IPS-11a (cell line): Measurements from ENCODE around the gene PECR.
"Not testable (repeated sequence)": the region's sequence is repeated elsewhere in the genome, so short reads cannot be mapped to it uniquely, and the experiment has no call there.

Source experiments
- H3K4me3 ChIP-seq: one replicate; pipeline ENCODE4 v1.5.1; 2013; ENCODE audit warnings: low read depth, low read length, control low read depth

PECR gene

DNA sequence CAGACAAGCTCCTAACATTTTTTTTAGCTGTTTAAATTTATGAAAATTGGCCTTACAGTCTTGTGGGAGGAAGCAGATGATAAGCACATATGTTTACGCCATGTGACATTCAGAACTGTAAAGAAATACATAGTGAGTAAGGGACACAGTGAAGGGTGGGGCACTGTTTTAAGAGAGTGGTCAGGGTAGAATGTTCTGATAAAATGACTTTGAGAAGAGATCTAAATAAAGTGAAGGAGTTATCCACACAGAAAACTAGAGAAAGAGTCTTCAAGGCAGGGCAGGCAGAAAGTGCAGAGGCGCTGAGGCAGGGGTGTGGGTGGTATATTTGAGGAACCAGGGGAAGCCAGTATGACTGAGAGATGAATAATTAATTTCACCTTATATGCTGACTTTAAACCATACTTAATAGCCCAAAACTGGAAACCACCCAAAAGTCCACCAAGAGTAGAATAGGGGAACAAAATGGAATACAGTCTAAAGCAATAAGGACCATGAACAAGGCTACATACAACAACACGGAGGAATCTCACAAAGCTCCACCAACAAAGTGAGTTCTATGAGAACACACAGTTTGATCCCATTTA lies 76.8 kb downstream of the PECR start:
- no peak overlapping the region for H3K4me3 ChIP-seq

DNA sequence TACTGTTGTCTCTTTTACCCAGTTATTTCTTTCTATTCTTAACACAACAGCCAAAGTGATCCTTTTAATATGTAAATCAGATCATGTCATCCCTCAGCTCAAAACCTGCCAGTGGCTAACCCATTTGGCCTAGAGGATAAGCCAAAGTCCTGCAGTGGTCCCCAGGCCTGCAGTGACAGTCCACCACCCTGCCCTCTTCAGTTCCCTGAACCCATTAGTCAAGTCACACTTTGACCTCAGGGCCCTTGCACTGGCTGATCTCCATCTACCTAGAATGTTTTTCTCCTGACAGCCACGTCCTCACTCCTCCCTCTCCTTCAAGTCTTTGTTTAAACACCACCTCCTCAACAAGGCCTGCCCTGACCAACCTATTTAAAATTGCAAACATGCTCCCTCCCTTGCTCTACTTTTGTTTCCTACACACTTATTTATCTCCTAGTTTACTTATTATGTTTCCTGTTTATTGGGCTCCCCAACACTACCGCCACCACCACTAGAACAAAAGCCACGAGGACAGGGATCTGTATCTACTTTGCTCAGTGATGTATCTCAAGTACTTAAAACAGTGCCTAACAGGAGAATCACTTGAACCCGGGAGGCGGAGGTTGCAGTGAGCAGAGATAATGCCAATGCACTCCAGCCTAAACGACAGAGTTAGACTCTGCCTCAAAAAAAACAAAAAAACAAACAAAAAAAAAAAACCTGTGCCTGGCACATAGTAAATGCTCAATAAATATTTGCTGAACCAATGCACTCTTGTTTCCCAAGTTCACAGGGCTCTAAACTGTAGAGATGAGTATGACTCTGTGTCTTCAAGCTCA lies 77.5 kb downstream of the PECR start:
- H3K4me3 ChIP-seq = no peak overlapping the region

DNA sequence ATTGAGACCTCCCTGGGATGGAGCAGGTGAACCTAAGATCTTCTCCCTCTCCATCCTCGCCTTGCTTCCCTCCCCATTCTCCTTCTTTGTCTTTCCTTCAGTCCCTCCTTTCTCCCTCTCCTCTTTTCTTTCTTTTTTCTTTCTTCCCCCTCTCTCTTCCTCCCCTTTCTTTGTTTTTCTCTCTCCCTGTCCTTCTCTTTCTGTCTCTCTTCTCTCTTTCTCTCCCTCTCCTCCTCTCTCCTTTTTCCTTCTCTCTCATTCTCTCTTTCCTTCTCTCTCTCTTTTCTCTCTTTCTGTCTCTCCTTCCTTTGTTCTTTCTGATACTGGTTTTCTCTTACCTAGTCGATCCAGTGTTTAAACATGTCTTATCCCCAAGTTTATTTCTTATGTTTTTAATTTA lies 78.9 kb downstream of the PECR start:
- H3K4me3 ChIP-seq = no peak overlapping the region

DNA sequence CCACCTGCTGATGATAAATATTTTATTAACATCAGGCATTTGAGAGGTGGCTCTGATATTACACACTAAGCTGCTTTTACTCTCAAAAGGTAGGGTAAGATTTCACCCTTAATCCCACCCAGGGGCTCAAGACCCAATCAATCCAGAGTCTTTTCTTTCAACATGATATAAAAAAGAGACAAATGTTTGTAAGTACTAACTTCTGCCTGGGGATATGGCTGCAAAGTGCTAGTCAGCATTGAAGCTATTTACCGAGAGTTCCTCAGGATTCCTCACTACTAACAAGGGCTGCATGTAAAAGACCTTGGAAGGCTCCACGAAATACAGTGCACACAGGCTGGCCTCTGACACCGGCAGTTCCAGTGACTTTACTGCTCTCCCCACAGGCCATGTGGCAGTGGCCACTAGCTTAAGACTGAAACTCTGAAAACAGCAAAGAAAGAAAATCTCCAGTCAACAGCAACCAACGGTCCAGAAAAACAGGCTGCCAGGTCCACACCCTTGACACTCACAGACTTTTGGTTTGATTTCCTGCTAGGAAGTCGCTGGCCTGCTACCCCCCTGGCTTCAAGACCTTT lies 79.4 kb downstream of the PECR start:
- no peak overlapping the region for H3K4me3 ChIP-seq

DNA sequence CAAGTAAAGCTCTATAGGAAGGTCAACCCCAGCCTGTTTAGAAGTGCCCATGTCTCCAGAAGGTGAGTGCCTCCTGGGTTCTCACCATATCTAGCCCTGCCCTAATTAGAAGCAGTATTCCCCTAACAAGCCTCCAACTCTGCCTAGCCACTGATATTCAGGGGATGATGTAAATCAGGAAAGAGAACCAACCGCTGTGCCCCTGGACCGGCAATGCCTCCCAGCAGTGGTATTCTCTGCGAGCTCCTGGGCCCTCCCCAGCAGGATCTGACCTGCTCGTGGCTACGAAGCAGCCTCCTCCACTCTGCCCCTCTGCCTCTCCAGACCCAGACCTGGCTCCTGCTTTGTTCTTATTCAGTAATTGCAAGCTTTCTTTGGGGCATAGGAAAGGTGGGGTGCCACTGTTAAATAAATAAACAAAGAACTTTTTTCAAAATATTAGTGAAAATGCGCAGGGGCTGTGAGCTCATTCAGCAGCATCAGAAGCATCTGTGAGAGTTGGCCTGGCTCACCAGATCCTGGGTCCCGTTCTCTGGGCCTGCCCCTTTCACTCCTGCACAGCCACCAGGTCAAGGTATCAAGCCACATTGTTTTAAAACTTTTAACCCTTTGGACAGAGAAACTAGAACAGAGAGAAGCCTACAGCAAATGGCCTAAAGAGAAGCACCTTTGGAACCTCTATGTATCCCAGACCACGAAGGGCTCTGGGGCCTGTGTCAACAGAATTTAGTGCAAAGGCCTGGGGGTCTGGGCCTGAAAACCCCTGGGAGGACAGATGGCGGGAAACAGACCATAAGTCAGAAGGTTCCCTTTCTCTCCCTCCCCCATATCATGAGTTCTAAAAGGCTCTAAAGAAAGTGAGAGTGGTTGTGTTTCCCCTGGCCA lies 80.2 kb downstream of the PECR start:
- no peak overlapping the region for H3K4me3 ChIP-seq

DNA sequence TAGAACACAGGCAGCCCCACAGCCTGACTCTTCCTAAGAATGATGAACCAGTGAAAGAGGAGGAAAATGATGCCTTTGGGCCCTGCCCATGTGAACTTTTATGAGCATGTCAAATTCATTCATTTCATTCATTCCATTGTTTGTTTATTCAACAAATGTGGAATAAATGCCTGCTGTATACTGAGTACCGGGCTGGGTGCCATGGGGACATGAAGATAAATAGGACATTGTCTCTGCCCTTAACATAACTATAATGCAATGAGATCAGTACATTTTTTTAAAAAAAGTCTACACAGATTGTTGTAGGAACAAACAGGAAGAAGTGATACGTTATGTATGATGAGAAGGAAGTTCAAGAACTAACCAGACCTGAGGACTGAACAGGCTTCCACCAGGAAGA lies 83.0 kb downstream of the PECR start:
- H3K4me3 ChIP-seq = no peak overlapping the region

DNA sequence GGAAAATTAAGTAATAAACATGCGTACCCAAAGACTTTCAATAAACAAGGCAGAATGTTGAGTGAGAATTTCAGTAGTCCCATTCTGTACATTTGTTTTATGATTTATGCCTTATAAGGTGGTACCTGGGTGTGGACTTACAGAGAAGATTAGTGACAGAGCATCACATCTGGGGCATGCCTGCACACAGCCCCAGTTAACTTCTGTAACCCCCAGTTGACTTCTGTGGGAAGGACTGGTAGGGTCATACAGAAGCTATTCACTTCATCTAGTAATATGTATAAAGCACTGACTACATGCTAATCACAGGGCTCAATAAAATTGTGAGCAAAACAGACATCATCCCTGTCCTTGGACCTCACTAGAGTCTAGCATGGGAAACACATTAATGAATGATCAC lies 84.4 kb downstream of the PECR start:
- no peak overlapping the region for H3K4me3 ChIP-seq

DNA sequence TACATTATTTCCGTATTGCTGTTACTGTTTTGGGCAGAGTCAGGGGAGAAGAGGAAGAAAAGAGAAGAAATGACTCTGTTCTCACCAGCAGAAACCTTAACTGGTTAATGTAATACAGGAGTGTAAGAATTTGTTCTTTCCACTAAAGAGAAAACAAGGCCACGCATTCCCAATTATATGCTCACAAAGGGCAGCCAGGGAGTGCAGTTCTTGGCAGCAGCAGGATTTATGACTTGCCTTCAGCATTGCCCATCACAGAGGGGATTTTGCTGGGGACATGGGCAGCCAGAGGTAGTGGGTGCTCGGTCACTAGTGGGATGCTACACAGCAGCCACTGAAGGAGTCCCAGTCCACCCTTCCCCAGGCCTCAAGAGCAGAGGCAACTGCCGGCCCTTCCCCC lies 86.7 kb downstream of the PECR start:
- H3K4me3 ChIP-seq = no peak overlapping the region

DNA sequence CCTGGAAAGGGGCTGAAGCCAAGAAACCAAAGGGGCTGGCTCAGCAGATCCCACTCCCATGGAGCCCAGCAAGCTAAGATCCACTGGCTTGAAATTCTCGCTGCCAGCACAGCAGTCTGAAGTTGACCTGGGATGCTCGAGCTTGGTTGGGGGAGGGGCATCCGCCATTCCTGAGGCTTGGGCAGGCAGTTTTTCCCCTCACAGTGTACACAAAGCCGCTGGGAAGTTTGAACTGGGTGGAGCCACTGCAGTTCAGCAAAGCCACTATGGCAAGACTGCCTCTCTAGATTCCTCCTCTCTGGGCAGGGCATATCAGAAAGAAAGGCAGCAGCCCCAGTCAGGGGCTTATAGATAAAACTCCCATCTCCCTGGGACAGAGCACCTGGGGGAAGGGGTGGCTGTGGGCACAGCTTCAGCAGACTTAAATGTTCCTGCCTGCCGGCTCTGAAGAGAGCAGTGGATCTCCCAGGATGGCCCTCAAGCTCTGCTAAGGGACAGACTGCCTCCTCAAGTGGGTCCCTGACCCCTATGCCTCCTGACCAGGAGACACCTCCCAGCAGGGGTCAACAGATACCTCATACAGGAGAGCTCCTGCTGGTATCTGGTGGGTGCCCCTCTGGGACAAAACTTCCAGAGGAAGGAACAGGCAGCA lies 92.9 kb downstream of the PECR start:
- not testable (repeated sequence) for H3K4me3 ChIP-seq
